ENCODE data around the gene GABRR1. TPM values are rescaled to one million over a fixed set of nuclear protein-coding genes. Genes with fewer than 3 reads are reported as not detected.

The GABRR1 gene
- total RNA-seq: not detected in 2 replicates

GRCh38 chr6:89217299-89217910 lies at the start of gene GABRR1:
Gene GABRR1 (minus strand): TSS chr6:89217358. CDS start chr6:89217322, 36 bp downstream.

GRCh38 chr6:89145956-89146717 lies 71.0 kb downstream of the GABRR1 start, which contains the start of gene PM20D2:
Gene PM20D2 (plus strand): TSS chr6:89146055. CDS start chr6:89146145, 90 bp downstream.

Other genes with a start within 250 kb of the GABRR1 start
- gene PNRC1, start 136.6 kb downstream of the GABRR1 start, total RNA-seq: 42.1 and 43.1 TPM in 2 replicates
- under 0.01 and 0.14 TPM in 2 replicates for gene SRSF12, start 99.3 kb downstream of the GABRR1 start, total RNA-seq
- gene PM20D2, start 71.3 kb downstream of the GABRR1 start, total RNA-seq: 2.1 and 3.8 TPM in 2 replicates
- under 0.01 and 0.18 TPM in 2 replicates for gene GABRR2, start 97.9 kb upstream of the GABRR1 start, total RNA-seq
- 35.9 and 41.0 TPM in 2 replicates for gene UBE2J1, start 135.4 kb upstream of the GABRR1 start, total RNA-seq
- gene RRAGD, start 194.9 kb upstream of the GABRR1 start, total RNA-seq: 0.37 and 0.59 TPM in 2 replicates
- 2.1 and 3.9 TPM in 2 replicates for gene ANKRD6, start 215.8 kb upstream of the GABRR1 start, total RNA-seq

Data from smooth muscle cell of the umbilical artery (primary cell).